Muscle of arm (tissue), 12 donors: ENCODE results near the gene PXT1. TPM values are rescaled to one million over a fixed set of nuclear protein-coding genes. Genes with fewer than 3 reads are reported as not detected.
"Not testable (repeated sequence)": the region's sequence is repeated elsewhere in the genome, so short reads cannot be mapped to it uniquely, and the experiment has no call there.

ENCODE experiments used
- DNase-seq: peaks from one replicate; pipeline ENCODE4 v3.0.0-alpha.2; 2013
- polyA plus RNA-seq, 12 donors: library from polyadenylated mRNA; unstranded; fragments of 120-200 nt; gene quantifications; one replicate each; pipeline ENCODE4 v1.2.1, GENCODE V29; 2013; ENCODE audit not compliant: insufficient read length in 12 of 12

PXT1 gene
- polyA plus RNA-seq, 12 donors = 0.11 to 0.29 (median 0.18) TPM; not detected in 4

GRCh38 chr6:36368921-36369865, 73.5 kb downstream of the PXT1 start:
- DNase-seq = no peak

GRCh38 chr6:36368421-36368820, 74.2 kb downstream of the PXT1 start:
- DNase-seq = no peak

- no peak for DNase-seq
Observed at GRCh38 chr6:36367743-36368142, 74.9 kb downstream of the PXT1 start.

GRCh38 chr6:36364669-36365479, 77.8 kb downstream of the PXT1 start:
- DNase-seq = no peak

GRCh38 chr6:36364061-36364635, 78.5 kb downstream of the PXT1 start:
- not testable (repeated sequence) for DNase-seq

- not testable (repeated sequence) for DNase-seq
Observed at GRCh38 chr6:36363371-36363752, 79.3 kb downstream of the PXT1 start.

GRCh38 chr6:36362551-36363370, 79.9 kb downstream of the PXT1 start:
- DNase-seq = no peak

GRCh38 chr6:36361071-36361470, 81.6 kb downstream of the PXT1 start:
- DNase-seq = no peak

- DNase-seq = peak; percentile 85
Observed at GRCh38 chr6:36360241-36361054, 82.2 kb downstream of the PXT1 start.

- DNase-seq = no peak
Observed at GRCh38 chr6:36358226-36358915, 84.3 kb downstream of the PXT1 start.

GRCh38 chr6:36357872-36358225, 84.8 kb downstream of the PXT1 start:
- DNase-seq = no peak

GRCh38 chr6:36355819-36356218, 86.8 kb downstream of the PXT1 start:
- no peak for DNase-seq

- no peak for DNase-seq
Observed at GRCh38 chr6:36353411-36353915, 89.2 kb downstream of the PXT1 start.

GRCh38 chr6:36352477-36353157, 90.0 kb downstream of the PXT1 start:
- DNase-seq = no peak

GRCh38 chr6:36350681-36351571, 91.7 kb downstream of the PXT1 start:
- DNase-seq = no peak

- no peak for DNase-seq
Observed at GRCh38 chr6:36350082-36350481, 92.6 kb downstream of the PXT1 start.

GRCh38 chr6:36349240-36349639, 93.4 kb downstream of the PXT1 start:
- DNase-seq = no peak

GRCh38 chr6:36347621-36348020, 95.0 kb downstream of the PXT1 start:
- no peak for DNase-seq
